NCI-H1417 (cell line): Measurements from ENCODE around the gene SRGAP2B.
"Not testable (repeated sequence)": the region's sequence is repeated elsewhere in the genome, so short reads cannot be mapped to it uniquely, and the experiment has no call there.

Experiments used
- DNase-seq, 3 experiments: peaks; one replicate each; lab custom pipeline; 2025; lab: John Stamatoyannopoulos, UW

SRGAP2B gene

DNA sequence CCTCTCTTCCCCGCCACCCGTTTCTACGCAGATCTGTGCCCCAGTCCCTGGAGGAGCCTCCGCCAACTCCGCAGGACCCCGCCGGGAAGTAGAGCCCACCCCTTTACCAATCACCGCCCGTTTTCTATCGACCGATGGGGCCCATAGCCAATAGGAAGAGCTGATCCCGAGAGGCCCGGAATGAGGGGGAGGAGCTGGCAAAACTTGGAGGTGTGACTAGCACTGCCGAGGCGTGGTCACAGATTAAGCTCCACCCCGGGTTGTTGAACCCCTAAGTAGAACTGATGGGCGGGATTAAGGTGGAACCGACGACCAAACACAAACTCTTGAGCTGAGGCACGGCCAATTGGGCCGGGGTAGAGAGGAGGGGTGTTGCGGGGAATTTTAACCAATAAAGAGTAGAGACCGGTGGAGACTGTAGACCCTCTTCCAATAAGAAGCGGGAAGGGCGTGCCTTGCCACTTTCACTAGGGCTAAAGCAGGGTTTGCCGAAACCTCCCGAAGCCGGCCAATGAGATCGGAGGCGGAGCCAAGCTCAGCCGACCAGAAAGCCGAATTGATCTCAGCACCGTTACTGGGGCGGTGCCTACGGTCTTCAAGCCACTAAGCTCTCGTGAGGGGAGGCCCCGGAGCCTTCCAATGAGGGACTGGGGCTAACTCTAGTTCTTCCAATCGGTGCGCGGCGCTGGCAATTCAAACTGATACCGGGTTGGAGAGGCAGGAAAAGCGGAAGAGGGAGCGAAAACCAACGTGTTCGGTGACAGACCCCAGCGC, at the start of gene SRGAP2B, which contains the start of gene FAM72D:
Gene SRGAP2B, minus strand, starts transcription at position 45 of the 774 bp plus-strand sequence. CDS start 2,427 bp downstream, outside the sequence.
Gene FAM72D, plus strand, starts transcription at position 691 of the 774 bp plus-strand sequence. CDS start 874 bp downstream, outside the sequence.
- DNase-seq: not testable (repeated sequence)

DNA sequence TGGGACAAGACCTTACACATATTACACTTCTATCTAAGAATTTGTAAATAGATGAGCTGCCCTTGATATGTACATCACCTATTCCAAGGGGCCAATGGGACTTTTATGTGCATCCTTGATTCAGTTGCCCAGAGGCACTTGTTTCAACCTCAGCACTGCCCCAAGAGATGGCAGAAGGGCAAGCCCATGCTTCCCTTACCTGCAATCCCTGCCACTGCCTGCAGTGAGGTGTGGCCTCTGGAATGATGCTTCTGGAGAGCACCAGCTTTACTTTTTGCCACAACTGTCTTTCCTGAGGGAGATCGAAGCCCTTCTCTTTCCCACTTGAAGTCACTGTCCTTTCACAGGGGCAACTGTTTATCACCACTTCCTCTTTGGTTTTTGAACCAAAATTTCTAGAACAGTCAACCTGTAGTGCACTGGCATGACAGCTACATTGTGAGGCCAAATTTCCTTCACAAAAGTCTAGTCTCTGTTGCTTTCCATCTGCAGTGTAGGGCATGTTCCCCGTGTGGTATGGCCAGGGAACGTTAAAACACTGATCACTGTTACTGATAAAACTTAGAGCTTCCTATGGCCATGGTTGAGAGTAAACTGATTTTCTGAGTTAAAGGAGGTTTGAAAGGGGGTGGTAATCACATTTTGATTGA, 49.3 kb upstream of the SRGAP2B start:
- not testable (repeated sequence) for DNase-seq

DNA sequence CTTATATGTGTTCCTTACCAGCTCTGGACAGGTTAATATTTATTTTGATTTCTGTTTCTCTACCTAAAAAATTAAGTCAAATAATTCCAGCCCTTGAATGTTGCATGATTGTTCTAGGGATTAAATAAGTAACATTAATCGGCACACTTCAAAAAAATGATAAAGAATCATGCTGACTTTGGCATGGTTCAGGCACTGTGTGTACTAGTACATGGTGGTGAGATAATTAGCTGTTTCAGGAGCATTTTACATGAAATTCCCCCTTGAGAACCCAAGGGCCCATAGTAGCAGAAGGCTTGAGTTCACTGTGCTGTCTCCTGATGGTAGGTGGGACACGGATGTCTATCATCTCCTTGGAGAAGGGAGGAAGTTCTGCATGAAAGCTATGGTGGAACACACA, 45.4 kb upstream of the SRGAP2B start:
- DNase-seq: not testable (repeated sequence)

DNA sequence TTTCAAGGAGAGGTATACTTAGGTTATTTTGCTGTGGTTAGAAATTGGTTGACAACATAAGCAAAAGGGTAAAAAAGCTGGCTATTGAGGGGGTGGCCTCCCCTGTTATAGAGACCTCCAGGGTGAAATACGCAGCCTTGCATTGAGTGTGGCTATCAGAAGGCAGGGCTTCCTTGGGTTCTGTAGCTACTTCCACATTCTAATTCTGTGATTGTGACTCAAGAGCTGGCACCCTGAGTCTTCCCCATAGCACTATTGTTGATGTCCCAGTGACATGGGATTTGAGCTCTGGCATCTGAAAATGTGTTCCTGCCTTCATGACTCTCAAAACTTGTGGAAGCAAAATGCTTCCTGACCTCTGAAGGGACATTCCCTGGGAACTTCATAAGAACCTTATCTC, 39.3 kb upstream of the SRGAP2B start:
- DNase-seq: not testable (repeated sequence)

DNA sequence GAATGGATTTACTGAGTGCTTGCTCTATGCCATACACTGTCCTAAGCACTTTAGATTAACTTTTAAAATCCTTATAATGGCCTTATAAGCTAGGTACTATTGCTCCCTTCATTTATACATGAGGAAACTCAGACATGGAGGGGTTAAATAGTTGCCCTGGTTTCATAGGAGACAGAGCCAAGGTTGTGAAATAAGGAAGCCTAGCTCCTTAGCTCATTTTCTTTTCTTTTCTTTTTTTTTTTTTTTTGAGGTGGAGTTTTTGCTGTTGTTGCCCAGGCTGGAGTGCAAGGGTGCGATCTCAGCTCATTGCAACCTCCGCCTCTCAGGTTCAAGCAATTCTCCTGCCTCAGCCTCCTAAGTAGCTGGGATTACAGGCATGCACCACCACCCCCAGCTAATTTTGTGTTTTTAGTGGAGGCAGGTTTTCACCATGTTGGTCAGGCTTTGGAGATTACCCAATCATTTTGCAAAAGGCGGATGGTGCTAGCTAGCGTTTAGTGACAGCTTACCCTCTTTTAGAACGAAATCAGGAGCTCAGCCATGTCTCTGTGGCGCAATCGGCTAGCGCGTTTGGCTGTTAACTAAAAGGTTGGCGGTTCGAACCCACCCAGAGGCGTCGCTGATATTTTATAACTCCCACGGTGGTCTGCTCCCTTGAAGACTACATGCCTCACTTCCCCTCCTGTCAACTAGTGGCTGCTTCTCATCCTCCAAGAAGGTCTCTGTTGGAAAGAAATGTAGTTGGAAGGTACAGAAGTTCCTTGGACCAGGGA, 33.8 kb upstream of the SRGAP2B start:
- not testable (repeated sequence) for DNase-seq

DNA sequence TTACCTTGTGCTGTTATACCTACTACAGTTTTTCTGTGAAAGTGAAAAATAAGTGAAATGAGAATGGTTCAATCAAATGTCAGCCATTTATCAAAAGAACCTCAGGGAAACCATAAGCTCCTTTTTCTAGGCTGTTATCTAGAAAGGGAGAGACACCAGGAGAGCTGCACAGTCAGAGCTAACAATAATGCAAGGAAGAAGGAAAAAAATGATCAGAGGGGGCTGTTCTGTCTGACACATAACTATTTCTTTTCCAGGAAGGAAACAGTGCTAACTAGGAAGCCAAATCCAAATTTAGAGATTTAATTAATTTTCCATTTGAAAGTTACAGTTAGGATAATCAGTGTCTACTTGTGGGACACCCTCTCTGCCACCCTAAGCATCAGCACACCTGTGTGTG, 32.0 kb upstream of the SRGAP2B start:
- DNase-seq: not testable (repeated sequence)

DNA sequence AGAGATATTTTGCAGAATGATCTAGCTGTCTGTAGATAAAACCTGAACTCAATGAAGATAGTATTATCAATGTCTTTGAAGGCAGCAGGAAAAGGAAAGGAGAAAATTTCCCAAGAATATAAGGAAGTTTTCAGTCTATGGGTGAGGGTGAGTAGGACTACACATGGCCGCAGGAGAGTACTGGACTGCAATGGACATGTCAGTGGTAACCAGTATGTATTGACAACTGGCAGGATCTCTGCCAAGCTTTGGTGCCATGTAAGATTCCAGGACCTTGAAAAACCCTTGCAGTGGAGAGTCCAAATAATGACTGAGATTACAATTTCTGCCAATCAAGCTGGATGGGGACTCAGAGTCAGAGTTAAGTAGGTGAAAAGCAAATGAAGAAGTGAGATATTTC, 30.0 kb upstream of the SRGAP2B start:
- DNase-seq: not testable (repeated sequence)

DNA sequence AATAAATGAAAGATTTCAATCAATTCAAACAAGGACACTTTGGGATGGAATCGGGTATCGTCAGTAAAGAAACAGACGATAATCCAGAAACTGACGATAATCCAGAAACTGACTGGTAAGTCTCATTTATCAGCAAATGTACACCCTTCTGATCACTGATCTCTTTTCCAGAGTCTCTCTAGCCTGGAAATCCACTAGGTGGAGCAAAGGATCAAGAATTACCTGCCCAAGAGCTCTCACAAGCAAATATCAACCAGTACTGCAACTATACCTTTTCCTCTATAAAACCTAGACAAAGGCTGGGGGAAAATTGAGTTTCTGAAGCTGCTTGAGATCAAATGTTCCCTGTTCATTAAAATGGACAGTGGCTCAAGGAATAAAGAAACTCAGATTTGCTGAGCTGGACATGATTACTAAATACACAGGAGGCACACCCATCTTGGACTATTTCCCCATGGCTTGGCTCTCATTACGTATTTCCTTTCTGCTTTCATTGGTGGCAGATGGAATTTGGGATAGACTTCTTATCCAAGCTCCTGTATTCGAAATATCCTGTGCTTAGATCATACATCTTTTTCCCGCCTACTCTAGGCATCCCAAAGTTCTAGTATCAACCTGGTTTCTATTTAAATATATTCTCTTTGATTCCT, 29.0 kb upstream of the SRGAP2B start:
- DNase-seq: not testable (repeated sequence)

DNA sequence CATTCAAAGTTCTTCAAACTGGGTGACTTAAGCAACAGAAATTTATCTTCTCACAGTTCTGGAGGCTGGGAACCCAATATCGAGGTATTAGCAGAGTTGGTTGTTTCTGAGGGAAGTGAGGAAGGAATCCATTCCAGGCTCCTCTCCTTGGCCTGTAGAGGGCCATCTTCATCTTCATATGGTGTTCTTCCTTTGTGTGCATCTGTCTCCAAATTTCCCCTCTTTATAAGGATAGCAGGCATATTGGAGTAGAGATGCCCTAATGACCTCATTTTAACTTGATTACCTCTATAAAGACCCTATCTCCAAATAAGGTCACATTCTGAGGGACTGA, 27.9 kb upstream of the SRGAP2B start:
- not testable (repeated sequence) for DNase-seq

DNA sequence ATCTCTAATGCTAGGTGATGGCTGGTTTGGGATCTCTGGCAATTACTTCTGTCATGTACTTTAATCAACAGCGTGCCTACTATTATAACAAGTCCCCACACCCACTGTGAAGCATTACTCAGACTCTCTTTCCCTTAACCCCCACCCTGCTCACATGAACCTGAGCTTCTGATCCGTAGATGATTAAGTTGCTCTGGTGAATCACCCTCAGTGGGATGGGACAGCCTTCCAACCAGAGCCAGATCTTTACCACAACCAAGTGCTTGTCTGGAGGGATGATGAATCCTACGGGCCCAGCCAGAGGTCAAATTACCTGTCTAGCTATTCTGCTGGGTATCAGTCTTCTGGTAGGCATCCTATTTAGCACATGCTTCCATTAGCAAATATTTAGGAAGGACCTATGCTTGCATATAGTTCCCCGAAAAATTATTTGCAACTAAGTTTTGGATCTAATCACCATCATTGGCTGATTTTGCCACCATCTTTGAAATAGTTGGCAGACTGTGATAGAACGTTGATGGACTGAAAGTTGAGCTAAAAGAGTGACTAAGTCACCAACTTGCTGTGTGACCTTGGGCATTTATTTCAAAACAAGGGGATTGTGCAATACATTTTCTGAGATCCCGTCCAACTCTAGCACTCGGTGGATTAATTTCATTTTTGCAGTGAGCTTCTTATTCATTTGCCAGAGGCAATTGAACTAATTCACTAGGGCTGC, 27.4 kb upstream of the SRGAP2B start:
- not testable (repeated sequence) for DNase-seq

DNA sequence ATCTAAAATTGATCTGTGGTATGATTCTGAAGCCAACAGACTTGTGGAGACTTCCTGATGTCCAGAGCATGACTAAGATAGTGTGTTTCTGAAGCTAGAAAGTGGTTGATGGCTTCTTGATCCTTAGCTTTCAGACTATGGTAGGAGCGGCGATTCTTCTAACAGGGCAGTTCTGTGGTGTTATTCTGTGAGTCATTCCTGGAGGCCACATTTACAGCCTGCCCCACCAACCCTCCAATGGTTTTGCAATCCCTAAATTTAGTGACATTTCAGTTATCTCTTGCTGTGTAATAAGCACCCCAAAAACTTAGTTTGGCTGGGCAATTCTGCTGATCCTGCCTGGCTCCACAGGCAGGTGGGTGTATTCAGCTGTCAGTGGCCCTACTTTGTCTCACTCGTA, 24.7 kb upstream of the SRGAP2B start:
- not testable (repeated sequence) for DNase-seq

DNA sequence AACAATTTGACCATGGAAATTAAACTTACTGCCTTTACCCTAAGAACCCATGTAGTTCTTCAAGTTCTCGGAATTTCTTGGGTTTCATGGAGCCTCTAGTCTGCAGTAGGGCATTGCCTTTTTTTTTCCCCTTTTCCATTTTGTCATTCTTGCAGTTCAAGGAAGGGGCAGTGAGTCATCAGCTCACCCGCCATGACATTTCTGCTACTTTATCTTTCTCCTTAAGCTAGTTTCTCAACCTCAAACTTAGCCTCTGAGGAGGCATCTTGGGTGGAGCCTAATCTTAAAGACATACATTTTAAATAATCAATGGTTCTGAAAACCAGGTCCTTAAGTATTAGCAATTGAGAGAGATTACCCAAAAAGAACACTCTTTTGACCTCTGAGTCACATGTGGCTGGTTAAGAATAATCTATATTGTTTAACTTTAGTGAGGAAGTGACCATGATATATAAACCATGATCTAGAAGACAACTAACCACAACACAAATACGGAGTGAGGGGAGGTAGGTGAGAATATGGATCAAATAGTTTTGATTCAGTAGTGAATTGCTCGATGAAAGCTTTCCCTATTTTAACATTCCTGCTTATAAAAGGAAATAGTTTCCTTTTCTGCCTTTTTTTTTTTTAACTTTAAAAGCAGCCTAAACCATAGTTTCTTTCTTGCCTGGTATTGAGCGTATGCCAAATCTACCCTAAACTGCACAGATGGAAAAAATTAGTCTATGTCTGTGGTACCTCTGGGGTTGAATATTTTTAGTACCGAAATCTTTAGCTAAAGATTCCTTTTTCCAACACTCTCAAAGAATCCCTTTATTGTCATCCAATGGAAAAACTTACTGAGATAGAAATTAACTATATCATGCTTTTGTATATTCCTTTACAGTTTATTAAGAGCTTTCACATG, 20.7 kb upstream of the SRGAP2B start:
- DNase-seq: not testable (repeated sequence)

DNA sequence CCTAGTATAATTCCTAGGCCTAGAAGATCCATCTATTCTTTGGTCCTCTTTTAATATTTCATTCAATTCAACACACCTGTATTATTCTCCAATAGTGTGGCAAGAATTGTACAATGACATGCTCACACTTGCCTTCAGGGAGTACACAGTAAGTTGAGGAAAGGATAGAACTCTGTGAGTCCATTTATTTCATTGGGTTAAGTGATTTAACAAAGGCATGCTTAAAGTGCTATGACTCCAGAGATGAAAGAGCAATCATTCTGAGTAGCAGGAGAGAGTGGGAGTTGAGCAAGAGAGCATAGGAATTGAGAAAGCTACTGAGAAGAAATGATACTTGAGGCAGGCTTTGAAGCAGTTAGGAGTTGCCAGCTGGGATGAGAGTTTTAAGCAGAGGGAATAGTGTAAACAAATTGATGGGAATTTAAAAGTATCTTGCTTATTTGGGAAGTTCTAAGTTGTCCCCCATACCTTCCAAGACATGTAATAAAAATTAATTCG, 19.5 kb upstream of the SRGAP2B start:
- not testable (repeated sequence) for DNase-seq

DNA sequence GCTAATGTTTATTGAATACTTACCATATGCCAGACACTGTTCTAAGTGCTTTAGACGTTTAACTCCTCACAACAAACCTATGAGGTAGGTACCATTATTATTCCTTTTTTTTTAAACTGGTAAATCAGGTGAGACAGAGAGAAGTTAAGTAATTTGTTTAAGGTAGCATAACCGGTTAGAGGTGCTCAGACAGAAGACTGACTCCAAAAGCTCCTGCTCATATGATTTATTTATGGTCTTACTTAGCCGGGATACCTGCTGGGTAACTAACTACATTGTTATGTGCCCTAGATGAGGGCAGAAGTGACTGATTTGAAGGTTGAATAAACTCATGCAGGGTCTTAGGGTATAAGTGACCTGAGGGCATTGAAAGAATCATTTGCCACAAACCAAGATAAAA, 17.6 kb upstream of the SRGAP2B start:
- not testable (repeated sequence) for DNase-seq

DNA sequence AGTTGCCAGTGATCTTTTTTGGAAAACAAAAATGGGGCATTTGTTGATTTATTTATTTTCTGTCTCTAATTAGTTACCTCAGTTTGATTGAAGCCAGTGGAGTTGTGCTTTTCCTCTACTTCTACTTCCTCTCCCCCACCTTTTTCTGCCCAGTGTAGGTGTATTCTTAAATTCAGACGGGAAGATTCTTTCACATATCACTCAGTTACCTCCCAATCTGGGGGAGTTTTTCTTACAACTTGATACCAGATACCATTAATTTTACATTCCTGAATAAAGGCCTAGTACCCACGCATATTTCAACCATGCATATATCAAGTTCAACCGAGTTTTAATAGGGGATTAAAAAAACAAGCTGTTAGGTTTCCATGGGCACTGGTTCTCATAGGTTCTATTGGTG, 16.5 kb upstream of the SRGAP2B start:
- not testable (repeated sequence) for DNase-seq

DNA sequence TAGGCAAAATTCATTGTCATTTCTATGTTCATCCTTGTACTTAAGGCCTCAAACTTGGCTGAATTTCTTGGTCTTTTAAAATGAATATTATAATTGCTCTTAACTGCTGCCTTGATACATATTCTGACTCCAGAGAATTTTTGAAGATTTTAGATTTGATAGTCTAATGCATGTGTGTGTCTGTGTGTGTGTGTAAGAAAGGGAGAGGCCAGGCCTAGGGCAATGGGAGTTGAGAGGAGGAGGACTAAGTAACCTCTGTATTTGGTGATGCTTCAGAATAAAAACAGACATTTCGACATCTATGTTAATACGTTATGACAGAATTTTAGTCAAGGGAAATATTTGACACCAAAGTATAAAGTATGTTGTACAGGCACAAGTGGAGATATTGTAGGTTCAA, 8.2 kb upstream of the SRGAP2B start:
- not testable (repeated sequence) for DNase-seq

DNA sequence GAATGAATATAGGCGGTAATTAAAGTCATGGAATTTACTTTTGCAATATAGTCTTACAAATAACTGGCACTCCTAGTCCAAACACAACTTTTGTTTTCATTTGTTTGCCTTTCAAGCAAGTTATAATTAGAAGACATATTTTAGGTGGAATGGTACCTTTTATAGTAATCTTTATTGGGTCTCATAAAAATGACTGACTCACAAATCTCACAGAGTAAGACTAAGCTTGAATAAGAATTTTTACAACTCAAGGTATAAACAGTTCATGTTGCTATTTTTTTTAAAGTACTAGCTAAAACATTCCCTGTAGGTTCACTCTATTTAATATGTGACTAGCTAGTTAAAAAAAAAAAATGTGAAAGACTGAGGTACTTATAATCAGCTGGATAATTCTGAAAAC, 6.6 kb upstream of the SRGAP2B start:
- DNase-seq: not testable (repeated sequence)

DNA sequence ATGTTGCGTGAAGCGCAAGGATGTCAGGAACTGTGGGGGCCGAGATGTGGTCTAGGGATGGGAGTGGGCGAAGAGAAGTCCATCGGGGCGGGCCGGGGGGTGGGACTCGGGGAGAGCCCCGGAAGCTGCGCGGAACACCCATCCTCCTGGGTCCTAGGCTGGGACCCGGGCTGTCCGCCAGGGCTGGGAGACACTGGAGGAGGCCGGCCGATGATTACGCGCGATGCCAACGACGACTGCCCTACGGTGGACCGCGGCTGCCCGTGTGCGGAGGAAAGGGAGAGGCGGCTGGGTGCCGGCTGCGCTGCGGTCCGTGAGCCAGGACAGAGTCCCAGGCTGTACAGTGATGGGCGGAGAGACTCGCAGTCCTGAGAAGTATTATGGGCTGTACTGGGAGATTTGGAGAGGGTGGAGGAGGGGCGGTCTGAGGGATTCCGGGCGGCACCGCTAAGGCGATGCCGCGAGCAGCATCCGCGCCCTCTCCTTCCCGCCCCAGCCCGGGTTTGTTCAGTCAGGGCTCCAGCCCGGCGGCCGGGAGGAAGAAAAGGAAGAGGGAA, 395 bp downstream of the SRGAP2B start:
- not testable (repeated sequence) for DNase-seq

DNA sequence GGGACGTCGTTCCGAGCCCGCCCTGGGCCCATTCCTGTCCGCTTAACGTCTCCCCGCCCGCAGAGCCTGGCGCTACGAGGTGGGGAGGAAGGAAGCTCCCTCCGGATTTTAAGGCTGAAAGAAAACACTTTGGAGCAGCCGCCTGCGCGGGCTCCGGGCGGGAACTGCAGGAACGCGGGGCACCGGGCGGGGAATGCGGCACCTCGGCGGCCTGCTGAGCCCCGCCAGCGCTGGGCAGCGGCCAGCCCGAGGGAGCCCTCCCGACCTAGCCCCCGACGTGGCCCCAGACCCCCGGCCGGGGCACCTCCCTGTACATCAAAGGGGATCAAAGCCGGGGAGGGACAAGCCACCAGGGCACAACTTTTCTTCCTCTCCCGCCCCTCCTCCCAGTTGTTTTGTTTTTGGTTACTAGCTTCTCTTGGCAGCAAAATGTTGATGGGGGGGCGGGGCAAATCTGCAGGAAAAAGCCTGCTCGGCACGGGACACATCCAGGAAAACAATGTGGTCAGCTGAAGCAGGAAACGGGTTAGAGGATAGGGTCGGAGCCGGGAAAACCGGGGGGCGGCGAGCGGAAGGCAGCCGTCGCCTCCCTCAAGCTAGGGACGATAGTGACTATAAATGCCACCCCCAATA, 1.5 kb downstream of the SRGAP2B start:
- DNase-seq: not testable (repeated sequence)
